ENCODE results near the gene RAPGEF2. TPM values are rescaled to one million over a fixed set of nuclear protein-coding genes. Genes with fewer than 3 reads are reported as not detected.
"Not testable (repeated sequence)": the region's sequence is repeated elsewhere in the genome, so short reads cannot be mapped to it uniquely, and the experiment has no call there.

Gene RAPGEF2
- total RNA-seq, 1 experiment from 2014 or later = 23.8 TPM

DNA sequence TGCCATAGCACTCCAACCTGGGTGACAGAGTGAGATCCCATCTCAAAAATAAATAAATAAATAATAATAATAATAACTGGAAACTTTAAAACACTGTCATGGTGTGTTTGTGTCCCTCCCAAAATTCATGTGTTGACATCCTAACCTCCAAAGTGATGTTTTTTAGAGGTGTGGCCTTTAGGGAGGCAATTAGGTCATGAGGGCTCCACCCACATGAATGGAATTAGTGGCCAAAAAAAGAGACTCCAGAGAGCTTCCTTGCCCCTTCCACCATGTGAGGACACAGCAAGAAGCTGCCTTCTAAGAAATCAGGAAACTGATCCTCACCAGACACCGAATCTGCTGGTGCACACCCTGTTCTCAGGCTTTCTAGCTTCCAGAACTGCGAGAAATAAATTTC is 23.8 kb upstream of the RAPGEF2 start:
- intact Hi-C loops (cut with micrococcal nuclease; ENCODE audit: unreplicated experiment) = no loop called here
- no peak for DNase-seq
- Mint-ChIP-seq H3K9me3 (ENCODE audit: low read depth, unreplicated experiment) (peaks cover 2% of the 10 kb centered on the region), H3K4me1 (ENCODE audit: low read depth, unreplicated experiment) (peaks cover 8% of the 10 kb centered on the region), H3K27me3 (ENCODE audit: unreplicated experiment) (no peaks in the 10 kb centered on the region), H3K36me3 (ENCODE audit: insufficient read depth, unreplicated experiment) (no peaks in the 10 kb centered on the region), H3K27ac (ENCODE audit: unreplicated experiment) (no peak overlapping the region), H3K4me3 (ENCODE audit: low read depth, unreplicated experiment) (no peak overlapping the region)
- TF ChIP-seq, protein P1, sequence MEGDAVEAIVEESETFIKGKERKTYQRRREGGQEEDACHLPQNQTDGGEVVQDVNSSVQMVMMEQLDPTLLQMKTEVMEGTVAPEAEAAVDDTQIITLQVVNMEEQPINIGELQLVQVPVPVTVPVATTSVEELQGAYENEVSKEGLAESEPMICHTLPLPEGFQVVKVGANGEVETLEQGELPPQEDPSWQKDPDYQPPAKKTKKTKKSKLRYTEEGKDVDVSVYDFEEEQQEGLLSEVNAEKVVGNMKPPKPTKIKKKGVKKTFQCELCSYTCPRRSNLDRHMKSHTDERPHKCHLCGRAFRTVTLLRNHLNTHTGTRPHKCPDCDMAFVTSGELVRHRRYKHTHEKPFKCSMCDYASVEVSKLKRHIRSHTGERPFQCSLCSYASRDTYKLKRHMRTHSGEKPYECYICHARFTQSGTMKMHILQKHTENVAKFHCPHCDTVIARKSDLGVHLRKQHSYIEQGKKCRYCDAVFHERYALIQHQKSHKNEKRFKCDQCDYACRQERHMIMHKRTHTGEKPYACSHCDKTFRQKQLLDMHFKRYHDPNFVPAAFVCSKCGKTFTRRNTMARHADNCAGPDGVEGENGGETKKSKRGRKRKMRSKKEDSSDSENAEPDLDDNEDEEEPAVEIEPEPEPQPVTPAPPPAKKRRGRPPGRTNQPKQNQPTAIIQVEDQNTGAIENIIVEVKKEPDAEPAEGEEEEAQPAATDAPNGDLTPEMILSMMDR (IDR thresholded peaks at IDR 0.05; ENCODE audit: unreplicated experiment) = no peak
- no TSS peak for BruUV-seq (replicated peaks)
- CTCF ChIA-PET = no interaction called here

DNA sequence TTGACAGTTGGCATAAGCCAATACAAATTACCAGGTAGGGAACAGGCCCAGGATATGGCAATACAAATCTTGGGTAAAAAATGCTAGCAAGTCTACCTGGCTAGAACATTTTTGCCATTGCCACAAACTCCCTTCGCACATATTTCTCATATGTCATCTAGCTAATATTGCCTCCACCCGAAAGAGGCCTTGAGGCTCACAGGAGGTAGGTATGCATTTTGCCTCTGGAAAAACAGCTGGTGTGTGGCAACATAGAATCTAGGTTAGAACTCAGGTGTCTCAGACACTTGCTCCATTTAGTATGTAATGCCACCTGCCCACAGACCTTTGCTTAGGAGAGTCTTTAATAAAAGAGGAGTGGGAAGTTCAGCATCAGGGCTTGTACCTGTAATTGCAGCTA is 16.3 kb upstream of the RAPGEF2 start:
- Mint-ChIP-seq H3K4me3 (ENCODE audit: low read depth, unreplicated experiment) (no peak overlapping the region), H3K36me3 (ENCODE audit: insufficient read depth, unreplicated experiment) (no peaks in the 10 kb centered on the region), H3K27ac (ENCODE audit: unreplicated experiment) (no peak overlapping the region), H3K9me3 (ENCODE audit: low read depth, unreplicated experiment) (no peaks in the 10 kb centered on the region), H3K27me3 (ENCODE audit: unreplicated experiment) (no peaks in the 10 kb centered on the region), H3K4me1 (ENCODE audit: low read depth, unreplicated experiment) (no peaks in the 10 kb centered on the region)
- no peak for DNase-seq
- BruUV-seq (replicated peaks) = no TSS peak
- CTCF ChIA-PET = no interaction called here
- intact Hi-C loops (cut with micrococcal nuclease; ENCODE audit: unreplicated experiment) = no loop called here
- TF ChIP-seq, protein P1 (IDR thresholded peaks at IDR 0.05; ENCODE audit: unreplicated experiment) = no peak

DNA sequence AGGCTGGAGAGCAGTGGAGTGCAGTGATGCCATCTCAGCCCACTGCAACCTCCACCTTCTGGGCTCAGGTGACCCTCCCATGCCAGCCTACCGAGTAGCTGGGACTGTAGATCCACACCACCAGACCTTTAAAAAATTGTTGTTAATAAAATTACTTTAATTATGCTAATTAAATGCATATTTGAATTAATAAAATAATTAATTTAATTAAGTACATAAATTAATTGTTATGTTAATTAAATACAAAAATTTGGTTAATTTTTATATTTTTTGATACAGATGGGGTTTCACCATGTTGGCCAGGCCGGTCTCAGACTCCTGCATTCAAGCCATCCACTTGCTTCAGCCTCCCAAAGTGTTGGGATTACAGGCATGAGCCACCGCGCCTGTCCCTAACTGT is 12.6 kb upstream of the RAPGEF2 start:
- intact Hi-C loops (cut with micrococcal nuclease; ENCODE audit: unreplicated experiment) = no loop called here
- no peak overlapping the region for H3K27ac Mint-ChIP-seq (ENCODE audit: unreplicated experiment)
- CTCF ChIA-PET = interaction anchor here (0.6 kb wide), 1 partner anchor 11 kb away, joined by 5 read pairs; no protein-coding TSS in a partner anchor
- no peak for DNase-seq
- H3K36me3 Mint-ChIP-seq (ENCODE audit: insufficient read depth, unreplicated experiment) = no peaks in the 10 kb centered on the region
- H3K4me1 Mint-ChIP-seq (ENCODE audit: low read depth, unreplicated experiment) = no peaks in the 10 kb centered on the region
- no TSS peak for BruUV-seq (replicated peaks)
- H3K27me3 Mint-ChIP-seq (ENCODE audit: unreplicated experiment) = no peaks in the 10 kb centered on the region
- H3K9me3 Mint-ChIP-seq (ENCODE audit: low read depth, unreplicated experiment) = no peaks in the 10 kb centered on the region
- H3K4me3 Mint-ChIP-seq (ENCODE audit: low read depth, unreplicated experiment) = no peak overlapping the region
- TF ChIP-seq, protein P1 (IDR thresholded peaks at IDR 0.05; ENCODE audit: unreplicated experiment) = no peak

DNA sequence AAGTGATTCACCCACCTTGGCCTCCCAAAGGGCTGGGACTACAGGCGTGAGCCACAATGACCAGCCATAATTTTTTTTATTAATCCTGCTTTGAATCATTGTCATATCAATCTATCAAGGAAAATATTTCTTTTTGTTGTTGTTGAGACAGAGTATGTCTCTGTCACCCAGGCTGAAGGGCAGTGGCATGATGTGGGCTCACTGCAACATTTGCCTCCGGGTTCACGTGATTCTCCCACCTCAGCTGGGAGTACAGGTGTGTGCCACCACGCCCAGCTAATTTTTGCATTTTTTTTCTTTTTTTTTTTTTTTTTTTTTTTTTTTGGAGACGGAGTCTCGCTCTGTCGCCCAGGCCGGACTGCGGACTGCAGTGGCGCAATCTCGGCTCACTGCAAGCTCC is 8.7 kb upstream of the RAPGEF2 start:
- H3K27me3 Mint-ChIP-seq (ENCODE audit: unreplicated experiment); DNase-seq; BruUV-seq (replicated peaks); H3K4me3 Mint-ChIP-seq (ENCODE audit: low read depth, unreplicated experiment); H3K4me1 Mint-ChIP-seq (ENCODE audit: low read depth, unreplicated experiment); H3K9me3 Mint-ChIP-seq (ENCODE audit: low read depth, unreplicated experiment); H3K27ac Mint-ChIP-seq (ENCODE audit: unreplicated experiment); intact Hi-C loops (cut with micrococcal nuclease; ENCODE audit: unreplicated experiment); H3K36me3 Mint-ChIP-seq (ENCODE audit: insufficient read depth, unreplicated experiment): not testable (repeated sequence)
- CTCF ChIA-PET = interaction anchor here (0.7 kb wide), 2 partner anchors 17 to 68 kb away, joined by 3 to 5 read pairs; no protein-coding TSS in a partner anchor

DNA sequence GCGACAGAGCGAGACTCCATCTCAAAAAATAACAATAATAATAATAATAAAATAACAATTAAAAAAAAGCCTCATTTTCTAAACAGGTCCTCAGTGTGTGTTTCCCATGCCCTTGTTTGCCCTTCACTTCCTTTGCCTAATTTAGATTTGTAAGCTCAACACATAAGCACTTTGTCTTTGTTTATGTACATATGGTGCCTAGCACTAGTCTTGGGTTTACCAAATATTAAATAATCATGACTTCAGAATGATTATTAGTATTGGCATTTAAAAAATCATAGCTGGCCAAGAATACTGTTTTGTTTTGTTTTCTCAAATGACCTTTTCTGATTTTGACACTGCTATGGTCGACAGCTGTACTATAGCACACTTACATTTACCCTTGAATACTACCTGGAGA is 6.4 kb upstream of the RAPGEF2 start:
- DNase-seq = no peak
- no TSS peak for BruUV-seq (replicated peaks)
- TF ChIP-seq, protein P1 (IDR thresholded peaks at IDR 0.05; ENCODE audit: unreplicated experiment) = no peak
- H3K4me3 Mint-ChIP-seq (ENCODE audit: low read depth, unreplicated experiment) = no peak overlapping the region
- H3K9me3 Mint-ChIP-seq (ENCODE audit: low read depth, unreplicated experiment) = no peaks in the 10 kb centered on the region
- intact Hi-C loops (cut with micrococcal nuclease; ENCODE audit: unreplicated experiment) = no loop called here
- peaks cover 7% of the 10 kb centered on the region for H3K4me1 Mint-ChIP-seq (ENCODE audit: low read depth, unreplicated experiment)
- CTCF ChIA-PET = no interaction called here
- H3K36me3 Mint-ChIP-seq (ENCODE audit: insufficient read depth, unreplicated experiment) = peaks cover 4% of the 10 kb centered on the region
- H3K27ac Mint-ChIP-seq (ENCODE audit: unreplicated experiment) = no peak overlapping the region
- H3K27me3 Mint-ChIP-seq (ENCODE audit: unreplicated experiment) = no peaks in the 10 kb centered on the region
